Stimulated activated CD4-positive, alpha-beta T cell treated with anti-CD3 and anti-CD28 coated beads, Interleukin-12 subunit alpha, Interleukin-12 subunit beta, amount 100 ng/mL, for 48 hours (primary cell): ENCODE measurements around the gene SYNPR.

Experiments
- DNase-seq, 3 donors: peaks; one replicate each; pipeline ENCODE4 v3.0.0-alpha.2; 2020; ENCODE audit warnings: low read depth in 2 of 3, low spot score in 1 of 3

SYNPR gene

DNA sequence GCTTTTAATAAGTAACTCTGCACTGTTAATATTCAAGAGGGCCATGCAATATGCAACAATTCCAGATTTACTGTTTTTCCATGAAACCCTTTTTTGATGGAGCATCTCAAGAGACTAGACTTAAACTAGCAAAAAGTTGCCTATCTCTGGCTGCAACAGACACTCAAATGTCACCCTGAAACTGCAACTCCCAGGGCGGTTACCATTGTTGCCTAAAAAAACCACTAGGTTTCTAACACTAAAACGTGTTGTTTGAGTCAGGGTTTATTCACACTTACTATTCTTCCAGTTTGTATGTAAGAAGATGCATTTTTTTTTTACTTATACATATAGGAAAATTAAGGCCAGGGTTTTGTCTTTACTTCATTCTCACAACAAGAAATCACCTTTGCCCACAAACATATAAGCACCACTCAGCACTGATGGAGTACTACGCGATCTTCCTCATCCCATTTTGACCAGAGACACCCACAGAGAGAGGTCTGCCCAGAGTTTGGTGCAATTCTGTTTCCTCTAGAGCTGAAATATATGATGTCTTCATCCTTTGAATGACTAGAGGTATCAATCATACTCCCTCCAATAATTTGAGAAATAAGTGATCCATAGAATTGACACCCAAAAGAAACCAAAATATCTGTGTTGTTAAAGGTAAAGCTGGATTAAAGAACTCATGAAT, 250.4 kb downstream of the SYNPR start:
- DNase-seq = no peak

- no peak for DNase-seq
Observed at GRCh38 chr3:63532521-63532920, 254.4 kb downstream of the SYNPR start.

- no peak for DNase-seq
Observed at GRCh38 chr3:63538919-63539318, 260.8 kb downstream of the SYNPR start.

GRCh38 chr3:63555767-63556166, 277.7 kb downstream of the SYNPR start:
- DNase-seq = no peak

GRCh38 chr3:63556401-63556800, 278.3 kb downstream of the SYNPR start:
- DNase-seq = no peak

DNA sequence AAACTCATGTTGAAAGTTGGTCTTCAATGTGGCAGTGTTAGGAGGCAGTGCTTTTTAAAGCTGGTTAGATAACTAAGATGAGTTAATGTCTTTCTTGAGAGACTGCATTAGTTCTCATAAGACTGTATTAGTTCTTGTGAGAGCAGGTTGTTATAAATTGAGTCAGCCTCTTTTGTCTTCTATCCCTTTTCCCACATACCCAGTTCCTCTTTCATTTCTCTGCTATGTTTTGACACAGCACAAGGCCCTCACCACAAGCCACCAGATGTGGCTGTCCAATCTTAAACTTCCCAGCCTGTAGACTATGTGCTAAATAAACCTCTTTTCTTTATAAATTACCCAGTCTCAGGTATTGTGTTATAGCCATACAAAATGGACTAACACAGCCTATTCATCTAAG, 279.8 kb downstream of the SYNPR start:
- DNase-seq = no peak

DNA sequence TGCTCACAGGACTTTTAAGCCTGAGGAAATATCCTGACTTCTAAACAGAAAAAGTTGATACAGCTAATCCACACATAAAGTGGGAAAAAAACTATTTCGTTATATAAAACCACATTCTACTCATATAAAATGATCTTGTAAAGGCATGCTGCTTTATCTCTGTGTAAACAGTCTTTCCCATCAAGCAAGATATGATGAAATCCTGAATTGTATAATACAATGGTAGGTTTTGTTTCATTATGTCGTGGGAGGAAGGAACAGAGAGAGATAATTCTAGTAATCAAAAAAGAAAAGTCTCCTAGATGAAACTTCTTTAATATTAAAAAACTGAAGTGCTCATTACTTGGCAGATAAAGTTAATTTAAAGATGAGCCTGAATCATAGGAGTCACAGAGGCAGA, 281.8 kb downstream of the SYNPR start:
- DNase-seq = no peak

DNA sequence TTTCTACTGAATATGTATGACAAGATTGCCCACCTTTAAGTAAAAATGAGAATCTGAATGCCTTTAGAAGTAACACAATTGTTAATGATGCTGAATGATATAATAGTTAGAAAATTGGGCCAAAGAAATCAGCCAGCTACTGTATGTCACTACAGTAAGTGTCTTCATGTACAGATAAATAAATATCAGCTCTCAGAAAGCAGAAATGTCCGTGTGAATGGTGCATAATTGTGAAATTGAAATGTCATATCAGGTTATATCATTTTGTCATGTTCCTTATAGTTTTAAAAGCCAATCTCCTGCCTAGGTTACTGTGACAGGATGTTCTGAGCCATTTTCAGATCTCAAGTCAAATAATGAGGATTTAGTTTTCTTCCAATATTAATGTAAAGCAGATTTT, 283.8 kb downstream of the SYNPR start:
- no peak for DNase-seq

DNA sequence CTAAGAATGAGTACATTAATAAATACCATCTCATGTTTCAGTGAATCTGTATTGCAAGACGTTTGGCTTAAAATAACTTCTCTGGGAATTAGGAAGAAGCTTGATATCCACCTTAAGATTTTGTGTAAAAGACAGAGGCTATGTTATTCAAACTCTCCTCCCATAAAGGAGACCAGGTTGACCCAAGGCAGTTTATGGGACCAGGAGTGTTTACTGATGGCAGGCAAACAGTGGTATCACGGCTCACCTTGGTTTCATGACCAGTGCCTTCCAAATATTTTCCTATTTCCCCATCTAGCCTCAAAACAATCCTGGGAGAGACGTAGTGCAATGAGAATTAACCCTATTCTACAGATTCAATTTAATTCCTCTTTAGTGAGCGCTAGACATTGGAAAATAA, 284.2 kb downstream of the SYNPR start:
- no peak for DNase-seq

- no peak for DNase-seq
Observed at GRCh38 chr3:63563572-63563971, 285.5 kb downstream of the SYNPR start.

GRCh38 chr3:63565220-63565619, 287.1 kb downstream of the SYNPR start:
- DNase-seq = no peak

- no peak for DNase-seq
Observed at GRCh38 chr3:63571682-63572081, 293.6 kb downstream of the SYNPR start.

GRCh38 chr3:63576846-63577245, 298.7 kb downstream of the SYNPR start:
- DNase-seq = no peak

DNA sequence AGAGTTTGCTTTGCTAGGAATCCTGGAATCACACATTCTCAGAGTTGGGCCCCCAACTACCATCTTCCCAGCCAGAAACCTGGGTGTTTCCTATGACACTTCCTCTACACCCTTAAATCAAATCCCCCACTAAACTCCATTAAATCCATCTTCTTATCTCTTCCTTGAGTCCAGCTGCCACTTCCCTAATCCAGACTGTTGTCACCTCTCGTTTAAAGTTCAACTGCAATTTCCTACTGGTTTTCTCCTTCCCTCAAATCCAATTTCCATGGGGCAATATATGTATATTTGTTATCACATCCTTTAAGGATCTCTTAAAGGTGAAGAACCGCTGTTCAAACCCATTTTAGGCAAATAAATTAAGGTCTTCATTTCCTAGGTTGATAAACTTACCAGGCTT, 300.8 kb downstream of the SYNPR start:
- no peak for DNase-seq

DNA sequence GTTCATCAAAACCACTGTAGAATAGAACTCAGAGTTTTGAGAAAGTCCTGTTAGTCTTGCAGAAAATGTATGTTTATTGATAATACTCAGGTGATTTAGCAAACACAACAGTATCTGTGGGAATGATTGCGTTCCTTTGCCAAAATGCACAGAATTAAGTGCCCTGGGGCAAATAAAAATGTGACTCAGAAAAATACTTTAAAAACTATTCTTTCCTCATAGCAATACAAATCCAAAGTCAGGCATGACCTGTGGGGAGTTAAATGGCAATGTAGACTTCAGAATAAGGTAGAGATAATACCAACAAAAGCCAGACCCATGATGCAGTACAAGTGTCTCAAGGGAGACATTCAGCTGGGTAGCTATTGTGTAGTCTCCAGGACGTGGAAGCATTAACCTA, 302.0 kb downstream of the SYNPR start:
- no peak for DNase-seq

GRCh38 chr3:63582943-63583500, 304.9 kb downstream of the SYNPR start:
- no peak for DNase-seq

GRCh38 chr3:63584681-63585080, 306.6 kb downstream of the SYNPR start:
- DNase-seq = no peak

DNA sequence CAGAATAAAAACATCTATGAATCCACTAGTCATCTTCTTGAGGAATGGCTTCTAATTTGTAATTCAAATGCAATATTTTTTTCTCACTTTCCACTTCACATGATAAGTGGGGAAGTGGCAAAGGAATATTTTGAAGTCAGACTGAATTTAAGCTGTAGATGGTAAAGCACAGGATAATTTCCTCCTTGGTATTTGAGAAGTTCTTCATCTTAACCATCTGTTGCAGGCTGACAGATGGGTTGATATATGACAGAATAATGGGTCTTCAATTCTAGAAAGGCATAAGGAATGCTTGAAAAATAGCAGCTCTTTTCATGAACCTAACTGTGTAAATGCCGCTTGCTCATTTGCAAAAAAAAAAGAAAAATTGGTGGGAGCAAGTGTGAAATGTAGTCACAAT, 307.8 kb downstream of the SYNPR start:
- no peak for DNase-seq

DNA sequence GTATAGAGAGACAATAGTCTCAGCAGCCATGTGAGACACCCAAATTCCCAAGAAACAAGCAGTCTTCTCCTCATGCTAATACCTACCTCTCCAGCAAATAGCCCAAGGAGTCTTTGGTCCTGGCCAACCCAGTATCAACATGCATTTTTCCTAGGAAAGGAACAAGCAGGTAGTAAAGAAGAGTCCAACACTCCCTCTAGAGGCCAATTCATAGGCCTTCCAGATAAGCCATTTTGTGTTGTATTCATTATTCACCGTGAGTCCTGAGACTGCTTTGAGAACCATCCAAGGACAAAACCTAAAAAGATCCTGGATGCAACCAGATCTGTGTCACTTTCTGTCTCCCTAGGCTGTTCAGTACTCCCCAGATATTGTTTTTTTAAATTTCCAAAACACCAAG, 310.8 kb downstream of the SYNPR start:
- no peak for DNase-seq

DNA sequence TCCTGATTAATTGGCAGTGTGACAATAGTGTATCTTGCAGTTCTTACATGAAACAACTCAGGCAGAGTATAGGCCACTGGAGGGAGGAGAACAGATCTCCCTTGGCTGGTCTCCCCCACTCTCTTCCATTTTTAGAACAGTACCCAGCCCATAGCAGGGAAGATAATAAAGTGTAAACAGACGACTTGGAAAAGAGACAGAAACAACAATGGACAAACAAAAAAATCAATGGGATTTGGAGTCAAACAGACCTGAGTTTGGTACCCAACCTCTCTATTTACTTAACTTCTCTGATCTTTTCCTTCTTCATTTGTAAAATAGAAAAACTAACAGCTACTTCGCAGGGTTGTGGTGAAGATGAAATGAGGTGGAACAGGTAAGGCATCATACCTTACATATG, 315.7 kb downstream of the SYNPR start:
- no peak for DNase-seq

GRCh38 chr3:63595221-63595620, 317.1 kb downstream of the SYNPR start:
- DNase-seq = no peak

DNA sequence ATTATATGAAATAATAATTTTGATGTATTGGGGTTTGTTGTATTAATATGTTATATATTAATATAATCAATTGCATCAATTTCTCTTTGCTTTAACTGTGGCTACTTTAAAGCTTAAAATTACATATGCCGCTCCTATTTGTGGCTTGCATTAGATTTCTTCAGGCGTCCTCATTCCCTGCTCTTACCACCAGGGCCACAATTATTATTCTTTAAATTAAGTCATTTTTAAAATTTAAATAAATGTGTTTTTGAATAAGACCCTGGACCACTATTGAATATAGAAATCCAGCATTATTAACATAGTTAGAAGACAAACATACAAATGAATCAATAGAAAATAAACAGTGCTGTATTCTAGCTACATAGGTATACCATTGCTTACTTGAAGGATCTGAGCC, 318.9 kb downstream of the SYNPR start:
- no peak for DNase-seq

DNA sequence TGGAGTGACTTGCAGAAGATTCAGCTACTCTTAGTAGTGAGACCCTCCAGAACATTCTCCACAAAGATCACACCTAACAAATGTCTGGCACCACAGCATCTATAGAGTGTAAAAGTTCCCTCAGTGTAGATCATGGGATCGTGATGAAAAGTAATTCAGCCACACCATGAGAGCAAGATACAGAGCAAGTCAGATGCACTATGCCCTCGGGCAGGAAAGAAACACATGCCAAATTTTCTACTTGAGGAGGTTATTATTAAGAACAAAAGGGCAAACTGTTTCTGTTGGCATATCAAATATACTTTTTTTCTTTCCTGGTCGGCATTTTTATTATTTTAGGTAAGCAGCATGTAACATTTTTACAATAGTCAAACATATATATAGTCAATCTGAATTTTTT, 329.6 kb downstream of the SYNPR start:
- DNase-seq = no peak
